Measurements from ENCODE around the gene NKRF. TPM values are rescaled to one million over a fixed set of nuclear protein-coding genes. Genes with fewer than 3 reads are reported as not detected.

The NKRF gene
- 10 to 100 TPM in 2 of 4 donors, 1 to 10 TPM in 2; 8.9 to 16.6 (median 10.4) TPM for total RNA-seq

GRCh38 chrX:119606280-119607017 lies at the start of gene NKRF:
Gene NKRF (minus strand): TSS chrX:119606424.
- DNase-seq (ENCODE audit: low spot score in 2 of 2), result peak; percentile 89 to 97
- intact Hi-C loops (cut with DNase I; ENCODE audit: low total_unique reads), result no loop called here
- H3K4me3 ChIP-seq (ENCODE audit: low read depth, poor library complexity, severe bottlenecking), result peak within 1 kb of the TSS; percentile 59
- 2 to 40% methylated on average over 33 to 41 of the region's 46 CpGs for WGBS, 2 donors
- TF ChIP-seq POLR2A (IDR thresholded peaks at IDR 0.05) (peak in 1 of 2 donors; percentile 25), CTCF (IDR thresholded peaks at IDR 0.05) (no peak)

- no peak for DNase-seq (ENCODE audit: low spot score in 2 of 2)
Measured at GRCh38 chrX:119655125-119655524, 48.9 kb upstream of the NKRF start.

GRCh38 chrX:119654112-119654531 lies 47.9 kb upstream of the NKRF start:
- TF ChIP-seq POLR2A (IDR thresholded peaks at IDR 0.05), result no peak
- no peak for TF ChIP-seq CTCF (IDR thresholded peaks at IDR 0.05)
- H3K4me3 ChIP-seq (ENCODE audit: low read depth, poor library complexity, severe bottlenecking), result no peak overlapping the region
- WGBS, 2 donors, result 44 to 54% methylated on average over 8 of the region's 8 CpGs
- DNase-seq (ENCODE audit: low spot score in 2 of 2), result no peak
- intact Hi-C loops (cut with DNase I; ENCODE audit: low total_unique reads), result no loop called here

More at GRCh38 chrX:119655125-119655524, 48.9 kb upstream of the NKRF start:
- WGBS, 2 donors, result 35 to 46% methylated on average over 6 of the region's 6 CpGs
- no peak for TF ChIP-seq POLR2A (IDR thresholded peaks at IDR 0.05)
- TF ChIP-seq CTCF (IDR thresholded peaks at IDR 0.05), result no peak
- no peak overlapping the region for H3K4me3 ChIP-seq (ENCODE audit: low read depth, poor library complexity, severe bottlenecking)
- intact Hi-C loops (cut with DNase I; ENCODE audit: low total_unique reads), result no loop called here

GRCh38 chrX:119648421-119648775 lies 42.2 kb upstream of the NKRF start:
- no peak for DNase-seq (ENCODE audit: low spot score in 2 of 2)
- TF ChIP-seq POLR2A (IDR thresholded peaks at IDR 0.05) (no peak), CTCF (IDR thresholded peaks at IDR 0.05) (no peak)
- WGBS, 2 donors, result 80% methylated on average over 6 of the region's 6 CpGs
- no peak overlapping the region for H3K4me3 ChIP-seq (ENCODE audit: low read depth, poor library complexity, severe bottlenecking)
- intact Hi-C loops (cut with DNase I; ENCODE audit: low total_unique reads), result no loop called here

GRCh38 chrX:119647552-119648420 lies 41.6 kb upstream of the NKRF start:
- 87 to 91% methylated on average over 10 to 17 of the region's 17 CpGs for WGBS, 2 donors
- TF ChIP-seq POLR2A (IDR thresholded peaks at IDR 0.05) (no peak), CTCF (IDR thresholded peaks at IDR 0.05) (no peak)
- no peak for DNase-seq (ENCODE audit: low spot score in 2 of 2)
- no peak overlapping the region for H3K4me3 ChIP-seq (ENCODE audit: low read depth, poor library complexity, severe bottlenecking)
- intact Hi-C loops (cut with DNase I; ENCODE audit: low total_unique reads), result no loop called here
